Astrocyte of the hippocampus (primary cell): Measurements from ENCODE around the gene ATAD1.
"Not testable (repeated sequence)": the region's sequence is repeated elsewhere in the genome, so short reads cannot be mapped to it uniquely, and the experiment has no call there.

ENCODE experiments used
- DNase-seq: peaks from one replicate; pipeline ENCODE4 v3.0.0; 2011; ENCODE audit warnings: low read depth, low spot score

ATAD1 gene

GRCh38 chr10:87817609-87818504, at the start of gene ATAD1:
Gene ATAD1 (minus strand): TSS chr10:87818226. CDS start chr10:87814599, 3,627 bp downstream.
- peak; percentile 94 for DNase-seq

- DNase-seq, result no peak
Measured at GRCh38 chr10:87867453-87867852, 49.4 kb upstream of the ATAD1 start.

- DNase-seq, result no peak
Measured at GRCh38 chr10:87866412-87866974, 48.5 kb upstream of the ATAD1 start.

- DNase-seq, result peak; percentile 19
Measured at GRCh38 chr10:87865241-87865881, 47.3 kb upstream of the ATAD1 start.

GRCh38 chr10:87864496-87865059, 46.6 kb upstream of the ATAD1 start:
- DNase-seq, result peak; percentile 26

- peak; percentile 67 for DNase-seq
Measured at GRCh38 chr10:87863951-87864495, 46.0 kb upstream of the ATAD1 start.

- DNase-seq, result peak; percentile 97
Measured at GRCh38 chr10:87863053-87863943, 45.3 kb upstream of the ATAD1 start, which contains the start of the genes KLLN and PTEN. Gene KLLN (minus strand): TSS chr10:87863533. CDS start chr10:87862487, 1,046 bp downstream. Gene PTEN (plus strand): TSS chr10:87863625. CDS start chr10:87864470, 845 bp downstream.

GRCh38 chr10:87862679-87863052, 44.6 kb upstream of the ATAD1 start:
- DNase-seq, result no peak

GRCh38 chr10:87861953-87862678, 44.1 kb upstream of the ATAD1 start:
- peak; percentile 98 for DNase-seq

- DNase-seq, result peak; percentile 73
Measured at GRCh38 chr10:87861566-87861952, 43.5 kb upstream of the ATAD1 start.

GRCh38 chr10:87860816-87861403, 42.9 kb upstream of the ATAD1 start:
- no peak for DNase-seq

- DNase-seq, result peak; percentile 64
Measured at GRCh38 chr10:87860156-87860795, 42.2 kb upstream of the ATAD1 start.

- not testable (repeated sequence) for DNase-seq
Measured at GRCh38 chr10:87855665-87856064, 37.6 kb upstream of the ATAD1 start.

GRCh38 chr10:87855247-87855646, 37.2 kb upstream of the ATAD1 start:
- DNase-seq, result not testable (repeated sequence)

- no peak for DNase-seq
Measured at GRCh38 chr10:87852089-87852488, 34.1 kb upstream of the ATAD1 start.

GRCh38 chr10:87850742-87851205, 32.7 kb upstream of the ATAD1 start:
- DNase-seq, result peak; percentile 79

- DNase-seq, result no peak
Measured at GRCh38 chr10:87849001-87849400, 31.0 kb upstream of the ATAD1 start.

- no peak for DNase-seq
Measured at GRCh38 chr10:87847550-87847949, 29.5 kb upstream of the ATAD1 start.

GRCh38 chr10:87846711-87847110, 28.7 kb upstream of the ATAD1 start:
- not testable (repeated sequence) for DNase-seq
